K562 (cell line): ENCODE data around the gene ADARB2. TPM values are rescaled to one million over a fixed set of nuclear protein-coding genes. Genes with fewer than 3 reads are reported as not detected.

Source experiments
- BDP1 ChIP-seq: IDR thresholded peaks from 3 replicates; pipeline ENCODE4 v1.6.1; 2011; ENCODE audit not compliant: insufficient read length, insufficient read depth
- CBX5 ChIP-seq: IDR thresholded peaks from 2 replicates; pipeline ENCODE4 v1.6.1; 2014; ENCODE audit warnings: low read depth, borderline replicate concordance
- CREM ChIP-seq: IDR thresholded peaks from 2 replicates; pipeline ENCODE4 v1.6.1; 2014; ENCODE audit warnings: antibody characterized with exemption, low read depth
- GATA2 ChIP-seq: sonication (generic); formaldehyde crosslinking; IDR thresholded peaks from 2 replicates; pipeline ENCODE4 v1.4.0; 2020; ENCODE audit warnings: mild to moderate bottlenecking, missing genetic modification reagents
- JUND ChIP-seq, 2 experiments: IDR thresholded peaks; 2 replicates in 1 of 2; 3 replicates in 1 of 2; pipeline ENCODE4 v1.6.1; 2011; ENCODE audit warnings: borderline replicate concordance in 2 of 2, low read depth in 2 of 2, low read length in 2 of 2, improper control_type of control experiment in 1 of 2, missing biosample characterization in 1 of 2, missing genetic modification characterization in 1 of 2, missing genetic modification reagents in 1 of 2
- MAZ ChIP-seq, 2 experiments: fragments of 450-650 bp in 1 of 2; sonication (generic) in 1 of 2; formaldehyde crosslinking; IDR thresholded peaks in 1 of 2; conservative IDR thresholded peaks in 1 of 2; 2 replicates each; pipeline versions ENCODE4 v1.4.0 to v1.5.0; 2020; ENCODE audit warnings: mild to moderate bottlenecking in 1 of 2, missing genetic modification reagents in 1 of 2
- NUFIP1 ChIP-seq: fragments of 450-650 bp; IDR thresholded peaks from 2 replicates; pipeline ENCODE4 v1.6.1; 2018; ENCODE audit not compliant: partially characterized antibody
- PKNOX1 ChIP-seq: fragments of 450-650 bp; IDR thresholded peaks from 2 replicates; pipeline ENCODE4 v1.6.1; 2016
- PYGO2 ChIP-seq: fragments of 450-650 bp; IDR thresholded peaks from 2 replicates; pipeline ENCODE4 v1.6.1; 2016; ENCODE audit warnings: mild to moderate bottlenecking, missing genetic modification characterization, moderate library complexity, missing compliant biosample characterization
- RAD21 ChIP-seq, 2 experiments: fragments of 250-450 bp in 1 of 2; fragments of 450-650 bp in 1 of 2; sonication (Bioruptor Pico) in 1 of 2; formaldehyde crosslinking in 1 of 2; IDR thresholded peaks in 1 of 2; conservative IDR thresholded peaks in 1 of 2; 2 replicates each; pipeline versions ENCODE4 v1.4.0 to v1.8.0; 2020 to 2022; ENCODE audit warnings: mild to moderate bottlenecking in 2 of 2, moderate library complexity in 1 of 2
- RCOR1 ChIP-seq, 2 experiments: IDR thresholded peaks; 2 replicates each; pipeline ENCODE4 v1.6.1; 2012; ENCODE audit warnings: low read depth in 2 of 2, low read length in 2 of 2, borderline replicate concordance in 1 of 2, improper control_type of control experiment in 1 of 2
- REST ChIP-seq, 2 experiments: fragments of 450-650 bp; formaldehyde crosslinking in 1 of 2; IDR thresholded peaks; 2 replicates each; pipeline versions ENCODE4 v1.4.0 to v1.6.1; 2014 to 2020; ENCODE audit warnings: mild to moderate bottlenecking in 2 of 2, borderline replicate concordance in 1 of 2, low read depth in 1 of 2
- RHOXF2B ChIP-seq: fragments of 250-450 bp; sonication (Bioruptor Pico); conservative IDR thresholded peaks from 2 replicates; pipeline ENCODE4 v1.5.1; 2021
- TEAD1 ChIP-seq, 2 experiments: fragments of 450-650 bp in 1 of 2; sonication (generic) in 1 of 2; formaldehyde crosslinking; IDR thresholded peaks; 2 replicates each; pipeline versions ENCODE4 v1.4.0 to v1.8.0; 2020 to 2022; ENCODE audit warnings: mild to moderate bottlenecking in 2 of 2, missing genetic modification reagents in 1 of 2
- XRCC5 ChIP-seq: fragments of 200-400 bp; formaldehyde crosslinking; IDR thresholded peaks from 2 replicates; pipeline ENCODE4 v1.6.1; 2017; ENCODE audit warnings: low read depth, mild to moderate bottlenecking, low read length
- ZNF212 ChIP-seq: fragments of 450-650 bp; formaldehyde crosslinking; IDR thresholded peaks from 2 replicates; pipeline ENCODE4 v1.4.0; 2020; ENCODE audit warnings: mild to moderate bottlenecking
- ZNF766 ChIP-seq: fragments of 200-800 bp; sonication (Bioruptor generic); conservative IDR thresholded peaks from 2 replicates; pipeline ENCODE4 v1.6.1; 2016; ENCODE audit warnings: missing genetic modification characterization, missing compliant biosample characterization
- polyA plus RNA-seq, 8 experiments: library from polyadenylated mRNA; depleted of rRNA in 4 of 8; stranded (reverse) in 5 of 8; unstranded in 3 of 8; fragments of >200 nt; fragmentation: Nextera tagmentation in 2 of 8; fragmentation: Illumina TruSeq in 1 of 8; extraction: Ambion mirVana in 2 of 8; extraction: Trizol in 1 of 8; gene quantifications; 2 replicates each; pipeline versions ENCODE4 v1.2.1 to v1.2.3, GENCODE V29; 2011 to 2014; ENCODE audit warnings: inconsistent platforms in 1 of 8, missing spikeins in 1 of 8
- total RNA-seq, 7 experiments: library from RNA; depleted of rRNA in 6 of 7; stranded (reverse); fragments of >200 nt in 6 of 7; fragmentation: Illumina TruSeq in 2 of 7; extraction: Trizol in 2 of 7; gene quantifications; 2 replicates each; pipeline versions ENCODE4 v1.2.1 to v1.2.3, GENCODE V29; 2011 to 2021; ENCODE audit warnings: low replicate concordance in 1 of 7

The ADARB2 gene
- total and polyA plus RNA-seq, 9 of the 15 experiments (the other 6 are each of a cell fraction or from before 2014, with no cell fraction given) = not detected

- peak; percentile 62; the same call in 1 of the 2 replicates for TF ChIP-seq REST (IDR thresholded peaks at IDR 0.05; ENCODE audit: borderline replicate concordance)
- no peak for TF ChIP-seq REST (CRISPR knock-in tag; IDR thresholded peaks at IDR 0.05; ENCODE audit: low read depth)
- no peak for TF ChIP-seq NUFIP1
- TF ChIP-seq PKNOX1 = no peak
- TF ChIP-seq CBX5 = no peak
- 0 out of 2 replicates have a peak, but pooled peaks have one; percentile 31 for TF ChIP-seq XRCC5
- peak; percentile 24 to 81 for TF ChIP-seq RAD21 (CRISPR knock-in tag; conservative IDR thresholded peaks at IDR 0.05 in 1 of 2, IDR thresholded peaks at IDR 0.05 in 1 of 2)
- 0 out of 4 replicates have a peak, but pooled peaks of 1 of the 2 experiments have one; percentile 35 for TF ChIP-seq RCOR1 (IDR thresholded peaks at IDR 0.05; ENCODE audit: borderline replicate concordance in 1 of 2, low read depth in 2 of 2, low read length in 2 of 2)
- no peak for TF ChIP-seq RHOXF2B (CRISPR knock-in tag)
- 0 out of 2 replicates have a peak, but pooled peaks have one; percentile 21 for TF ChIP-seq JUND (IDR thresholded peaks at IDR 0.05; ENCODE audit: borderline replicate concordance, low read depth, low read length)
- no peak for TF ChIP-seq JUND (tag; IDR thresholded peaks at IDR 0.05; ENCODE audit: borderline replicate concordance, low read depth, low read length)
- TF ChIP-seq GATA2 (CRISPR knock-in tag) = peak; percentile 46; the same call in 1 of the 2 replicates
- peak in 1 of 2 experiments; percentile 47; a peak in 1 of 4 replicates for TF ChIP-seq MAZ (CRISPR knock-in tag; conservative IDR thresholded peaks at IDR 0.05 in 1 of 2, IDR thresholded peaks at IDR 0.05 in 1 of 2)
- TF ChIP-seq ZNF212 = no peak
- 0 out of 2 replicates have a peak, but pooled peaks have one; percentile 12 for TF ChIP-seq CREM
- no peak for TF ChIP-seq ZNF766 (CRISPR knock-in tag)
- no peak for TF ChIP-seq TEAD1 (CRISPR knock-in tag; IDR thresholded peaks at IDR 0.05)
- no peak for TF ChIP-seq PYGO2
- no peak for TF ChIP-seq BDP1
Measured at GRCh38 chr10:1420661-1421362, 316.5 kb downstream of the ADARB2 start (continued).
